HepG2 (cell line): ENCODE results near the gene PRKCG. TPM values are rescaled to one million over a fixed set of nuclear protein-coding genes. Genes with fewer than 3 reads are reported as not detected.

ENCODE experiments used
- ATF4 ChIP-seq, 2 experiments: fragments of 450-650 bp in 1 of 2; sonication (generic) in 1 of 2; formaldehyde crosslinking; IDR thresholded peaks; 2 replicates each; pipeline versions ENCODE4 v1.5.0 to v1.8.0; 2020 to 2022; ENCODE audit warnings: mild to moderate bottlenecking in 1 of 2, missing genetic modification reagents in 1 of 2
- CENPX ChIP-seq: sonication (generic); formaldehyde crosslinking; IDR thresholded peaks from 2 replicates; pipeline ENCODE4 v1.9.0; 2021; ENCODE audit warnings: mild to moderate bottlenecking, missing genetic modification reagents, moderate library complexity
- FIP1L1 ChIP-seq: fragments of 200-400 bp; formaldehyde crosslinking; IDR thresholded peaks from 2 replicates; pipeline ENCODE4 v1.6.1; 2018; ENCODE audit warnings: low read depth, mild to moderate bottlenecking, low read length, moderate library complexity, borderline replicate concordance; ENCODE audit not compliant: insufficient read depth
- FOXM1 ChIP-seq: sonication (generic); formaldehyde crosslinking; IDR thresholded peaks from 2 replicates; pipeline ENCODE4 v1.5.0; 2020; ENCODE audit warnings: missing genetic modification reagents
- NR2F6 ChIP-seq, 2 experiments: IDR thresholded peaks; 2 replicates each; pipeline ENCODE4 v1.6.1; 2016; ENCODE audit warnings: antibody characterized with exemption in 1 of 2, mild to moderate bottlenecking in 1 of 2
- PBX3 ChIP-seq: sonication (generic); formaldehyde crosslinking; IDR thresholded peaks from 2 replicates; pipeline ENCODE4 v1.8.1; 2023; ENCODE audit warnings: missing genetic modification reagents, inconsistent platforms, borderline replicate concordance
- REXO4 ChIP-seq: sonication (generic); formaldehyde crosslinking; IDR thresholded peaks from 2 replicates; pipeline ENCODE4 v1.8.0; 2022; ENCODE audit warnings: missing genetic modification reagents, mild to moderate bottlenecking, borderline replicate concordance
- SIX1 ChIP-seq: sonication (generic); formaldehyde crosslinking; IDR thresholded peaks from 2 replicates; pipeline ENCODE4 v1.4.0; 2020; ENCODE audit warnings: missing genetic modification reagents, borderline replicate concordance
- SYNCRIP ChIP-seq: fragments of 200-400 bp; formaldehyde crosslinking; IDR thresholded peaks from 2 replicates; pipeline ENCODE4 v1.6.1; 2018; ENCODE audit warnings: mild to moderate bottlenecking, low read depth, low read length; ENCODE audit not compliant: insufficient read depth
- TBP ChIP-seq: sonication (generic); formaldehyde crosslinking; IDR thresholded peaks from 2 replicates; pipeline ENCODE4 v1.5.0; 2020; ENCODE audit warnings: missing genetic modification reagents
- TCF12 ChIP-seq, 2 experiments: fragments of 450-650 bp in 1 of 2; sonication (generic) in 1 of 2; formaldehyde crosslinking in 1 of 2; IDR thresholded peaks; 2 replicates each; pipeline versions ENCODE4 v1.6.1 to v1.8.0; 2017 to 2022; ENCODE audit warnings: antibody characterized with exemption in 1 of 2, mild to moderate bottlenecking in 1 of 2, missing genetic modification reagents in 1 of 2, moderate library complexity in 1 of 2
- TFE3 ChIP-seq: IDR thresholded peaks from 2 replicates; pipeline ENCODE4 v1.6.1; 2016
- ZFAT ChIP-seq: sonication (generic); formaldehyde crosslinking; conservative IDR thresholded peaks from 2 replicates; pipeline ENCODE4 v1.8.1; 2023; ENCODE audit warnings: missing genetic modification reagents, inconsistent platforms
- ZNF136 ChIP-seq: sonication (generic); formaldehyde crosslinking; IDR thresholded peaks from 2 replicates; pipeline ENCODE4 v1.8.1; 2022; ENCODE audit warnings: low read depth, mild to moderate bottlenecking, moderate library complexity, missing genetic modification reagents
- ZNF362 ChIP-seq: sonication (generic); formaldehyde crosslinking; IDR thresholded peaks from 2 replicates; pipeline ENCODE4 v1.4.0; 2020; ENCODE audit warnings: missing genetic modification reagents, mild to moderate bottlenecking, borderline replicate concordance
- ZNF530 ChIP-seq: sonication (generic); formaldehyde crosslinking; IDR thresholded peaks from 2 replicates; pipeline ENCODE4 v1.5.0; 2020; ENCODE audit warnings: low read depth, mild to moderate bottlenecking, missing genetic modification reagents
- ZNF556 ChIP-seq: sonication (generic); formaldehyde crosslinking; IDR thresholded peaks from 2 replicates; pipeline ENCODE4 v1.4.0; 2020; ENCODE audit warnings: mild to moderate bottlenecking, missing genetic modification reagents, borderline replicate concordance
- ZNF589 ChIP-seq: sonication (generic); formaldehyde crosslinking; conservative IDR thresholded peaks from 2 replicates; pipeline ENCODE4 v1.8.0; 2022; ENCODE audit warnings: mild to moderate bottlenecking, moderate library complexity, missing genetic modification reagents
- ZNF772 ChIP-seq: sonication (generic); formaldehyde crosslinking; IDR thresholded peaks from 2 replicates; pipeline ENCODE4 v1.5.0; 2020; ENCODE audit warnings: mild to moderate bottlenecking, missing genetic modification reagents
- polyA plus RNA-seq, 8 experiments: library from polyadenylated mRNA; depleted of rRNA in 3 of 8; stranded (reverse) in 7 of 8; unstranded in 1 of 8; fragments of >200 nt; fragmentation: Illumina TruSeq in 4 of 8; extraction: Trizol in 4 of 8; gene quantifications; 2 replicates each; pipeline versions ENCODE4 v1.2.1 to v1.2.3, GENCODE V29; 2011 to 2016; ENCODE audit warnings: low read depth in 4 of 8, missing spikeins in 1 of 8, mixed read lengths in 1 of 8; ENCODE audit not compliant: insufficient read depth in 1 of 8
- total RNA-seq, 5 experiments: library from RNA; depleted of rRNA; stranded (reverse); fragments of >200 nt; fragmentation: Illumina TruSeq; extraction: Trizol; gene quantifications; 2 replicates each; pipeline ENCODE4 v1.2.3, GENCODE V29; 2016; ENCODE audit warnings: low read depth in 1 of 5
- TF ChIP-seq, protein P1 (sequence below): sonication (generic); formaldehyde crosslinking; IDR thresholded peaks from 2 replicates; pipeline ENCODE4 v1.4.0; 2020; ENCODE audit warnings: mild to moderate bottlenecking, missing genetic modification reagents
- TF ChIP-seq, protein P2 (sequence below): sonication (generic); formaldehyde crosslinking; IDR thresholded peaks from 2 replicates; pipeline ENCODE4 v1.8.0; 2022; ENCODE audit warnings: missing genetic modification reagents, mild to moderate bottlenecking, borderline replicate concordance

The PRKCG gene
- total and polyA plus RNA-seq, 2 of the 13 experiments (the other 11 are each of a cell fraction or from before 2014, with no cell fraction given): 0.02 to 0.03 TPM

DNA sequence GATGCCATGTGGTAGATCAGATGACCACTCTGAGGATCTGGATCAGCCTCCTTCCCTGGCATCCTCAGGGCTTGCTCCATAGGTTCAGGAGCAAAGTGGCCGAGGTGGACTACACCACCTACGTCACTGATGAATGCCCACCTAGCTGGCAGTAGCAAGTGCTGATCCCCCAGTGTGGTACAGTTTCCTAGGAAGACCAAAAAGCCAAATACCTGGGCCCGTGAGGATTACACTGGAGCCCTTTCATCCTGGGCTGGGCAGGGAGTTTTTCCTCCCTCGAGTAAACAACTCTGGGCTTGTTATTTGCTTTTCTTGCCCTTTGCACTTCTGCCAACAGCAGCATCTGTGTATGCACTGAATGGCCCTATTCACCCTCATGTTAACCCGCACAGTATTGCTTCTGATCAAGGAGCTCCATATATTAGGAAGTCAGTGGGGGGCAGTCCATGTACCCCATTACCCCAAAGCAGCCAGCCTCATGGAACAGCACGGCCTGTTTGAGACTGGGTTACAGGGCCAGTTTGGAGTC lies 17.6 kb upstream of the PRKCG start (continued):
- no peak for TF ChIP-seq ZNF772 (CRISPR knock-in tag)
- TF ChIP-seq ZNF589: peak; percentile 54; the same call in 1 of the 2 replicates
- peak in 1 of 2 experiments; percentile 27; a peak in 2 of 4 replicates for TF ChIP-seq ATF4 (CRISPR knock-in tag; IDR thresholded peaks at IDR 0.05)
- no peak for TF ChIP-seq CENPX (CRISPR knock-in tag)
- TF ChIP-seq REXO4: no peak
- TF ChIP-seq, protein P1, sequence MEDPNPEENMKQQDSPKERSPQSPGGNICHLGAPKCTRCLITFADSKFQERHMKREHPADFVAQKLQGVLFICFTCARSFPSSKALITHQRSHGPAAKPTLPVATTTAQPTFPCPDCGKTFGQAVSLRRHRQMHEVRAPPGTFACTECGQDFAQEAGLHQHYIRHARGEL (CRISPR knock-in tag): no peak
- TF ChIP-seq FIP1L1: no peak
- TF ChIP-seq TCF12 (IDR thresholded peaks at IDR 0.05): no peak
- peak; percentile 83; the same call in 1 of the 2 replicates for TF ChIP-seq TCF12 (CRISPR knock-in tag; IDR thresholded peaks at IDR 0.05)
- TF ChIP-seq ZNF362 (CRISPR knock-in tag): peak; percentile 78
- TF ChIP-seq, protein P2, sequence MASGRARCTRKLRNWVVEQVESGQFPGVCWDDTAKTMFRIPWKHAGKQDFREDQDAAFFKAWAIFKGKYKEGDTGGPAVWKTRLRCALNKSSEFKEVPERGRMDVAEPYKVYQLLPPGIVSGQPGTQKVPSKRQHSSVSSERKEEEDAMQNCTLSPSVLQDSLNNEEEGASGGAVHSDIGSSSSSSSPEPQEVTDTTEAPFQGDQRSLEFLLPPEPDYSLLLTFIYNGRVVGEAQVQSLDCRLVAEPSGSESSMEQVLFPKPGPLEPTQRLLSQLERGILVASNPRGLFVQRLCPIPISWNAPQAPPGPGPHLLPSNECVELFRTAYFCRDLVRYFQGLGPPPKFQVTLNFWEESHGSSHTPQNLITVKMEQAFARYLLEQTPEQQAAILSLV (CRISPR knock-in tag): no peak
- TF ChIP-seq FOXM1 (CRISPR knock-in tag): no peak
- no peak; the same call in 1 of the 2 replicates for TF ChIP-seq ZNF556 (CRISPR knock-in tag)
- no peak for TF ChIP-seq ZNF136
- TF ChIP-seq SIX1: peak; percentile 76; the same call in 1 of the 2 replicates
- peak; percentile 88 for TF ChIP-seq TFE3
- TF ChIP-seq TBP (CRISPR knock-in tag): no peak
- peak; percentile 98 for TF ChIP-seq NR2F6 (IDR thresholded peaks at IDR 0.05)
- TF ChIP-seq NR2F6 (CRISPR knock-in tag; IDR thresholded peaks at IDR 0.05): peak; percentile 99
- TF ChIP-seq SYNCRIP: no peak
- TF ChIP-seq ZFAT: no peak
- TF ChIP-seq PBX3 (CRISPR knock-in tag): no peak
- TF ChIP-seq ZNF530: no peak
